GM21825 (cell line): ENCODE measurements around the gene LMF1.
"Not testable (repeated sequence)": the region's sequence is repeated elsewhere in the genome, so short reads cannot be mapped to it uniquely, and the experiment has no call there.

Source experiments
- ATAC-seq: cut with Tn5 transposase; IDR thresholded peaks from one replicate; pipeline ENCODE4 v1.9.1; 2021; ENCODE audit warnings: mild to moderate bottlenecking, moderate library complexity; ENCODE audit not compliant: unreplicated experiment

The LMF1 gene

GRCh38 chr16:952321-952720 lies 18.5 kb downstream of the LMF1 start:
- no peak for ATAC-seq

GRCh38 chr16:951660-952301 lies 19.0 kb downstream of the LMF1 start:
- no peak for ATAC-seq

- ATAC-seq = not testable (repeated sequence)
Measured at GRCh38 chr16:950733-951573, 19.8 kb downstream of the LMF1 start.

- not testable (repeated sequence) for ATAC-seq
Measured at GRCh38 chr16:948767-949166, 22.0 kb downstream of the LMF1 start.

GRCh38 chr16:947922-948303 lies 22.9 kb downstream of the LMF1 start:
- not testable (repeated sequence) for ATAC-seq

- ATAC-seq = no peak
Measured at GRCh38 chr16:947255-947921, 23.4 kb downstream of the LMF1 start.

GRCh38 chr16:946048-946395 lies 24.8 kb downstream of the LMF1 start:
- ATAC-seq = no peak

- no peak for ATAC-seq
Measured at GRCh38 chr16:945271-946047, 25.3 kb downstream of the LMF1 start.

- ATAC-seq = no peak
Measured at GRCh38 chr16:943971-944370, 26.8 kb downstream of the LMF1 start.

GRCh38 chr16:942436-943060 lies 28.2 kb downstream of the LMF1 start:
- ATAC-seq = no peak

- ATAC-seq = no peak
Measured at GRCh38 chr16:939941-940340, 30.8 kb downstream of the LMF1 start.

- no peak for ATAC-seq
Measured at GRCh38 chr16:939311-939710, 31.5 kb downstream of the LMF1 start.

GRCh38 chr16:938752-939151 lies 32.0 kb downstream of the LMF1 start:
- no peak for ATAC-seq

GRCh38 chr16:938136-938535 lies 32.6 kb downstream of the LMF1 start:
- ATAC-seq = no peak

GRCh38 chr16:937723-938122 lies 33.1 kb downstream of the LMF1 start:
- ATAC-seq = no peak

- no peak for ATAC-seq
Measured at GRCh38 chr16:937311-937710, 33.5 kb downstream of the LMF1 start.

- ATAC-seq = no peak
Measured at GRCh38 chr16:935684-936083, 35.1 kb downstream of the LMF1 start.

GRCh38 chr16:934178-934577 lies 36.6 kb downstream of the LMF1 start:
- no peak for ATAC-seq

GRCh38 chr16:933581-933980 lies 37.2 kb downstream of the LMF1 start:
- ATAC-seq = no peak

GRCh38 chr16:932831-933330 lies 37.9 kb downstream of the LMF1 start:
- ATAC-seq = no peak
